22Rv1 (cell line): Measurements from ENCODE around the gene AXIN1.

Source experiments
- ZFX ChIP-seq: fragments of 450-650 bp; IDR thresholded peaks from 2 replicates; pipeline ENCODE4 v1.6.1; 2017; ENCODE audit warnings: antibody characterized with exemption, borderline replicate concordance
- TF ChIP-seq, protein P1 (sequence below): fragments of 450-650 bp; IDR thresholded peaks from 2 replicates; pipeline ENCODE4 v1.5.1; 2017; ENCODE audit warnings: mild to moderate bottlenecking

GRCh38 chr16:325375-326145 is 27.0 kb downstream of the AXIN1 start:
- TF ChIP-seq, protein P1, sequence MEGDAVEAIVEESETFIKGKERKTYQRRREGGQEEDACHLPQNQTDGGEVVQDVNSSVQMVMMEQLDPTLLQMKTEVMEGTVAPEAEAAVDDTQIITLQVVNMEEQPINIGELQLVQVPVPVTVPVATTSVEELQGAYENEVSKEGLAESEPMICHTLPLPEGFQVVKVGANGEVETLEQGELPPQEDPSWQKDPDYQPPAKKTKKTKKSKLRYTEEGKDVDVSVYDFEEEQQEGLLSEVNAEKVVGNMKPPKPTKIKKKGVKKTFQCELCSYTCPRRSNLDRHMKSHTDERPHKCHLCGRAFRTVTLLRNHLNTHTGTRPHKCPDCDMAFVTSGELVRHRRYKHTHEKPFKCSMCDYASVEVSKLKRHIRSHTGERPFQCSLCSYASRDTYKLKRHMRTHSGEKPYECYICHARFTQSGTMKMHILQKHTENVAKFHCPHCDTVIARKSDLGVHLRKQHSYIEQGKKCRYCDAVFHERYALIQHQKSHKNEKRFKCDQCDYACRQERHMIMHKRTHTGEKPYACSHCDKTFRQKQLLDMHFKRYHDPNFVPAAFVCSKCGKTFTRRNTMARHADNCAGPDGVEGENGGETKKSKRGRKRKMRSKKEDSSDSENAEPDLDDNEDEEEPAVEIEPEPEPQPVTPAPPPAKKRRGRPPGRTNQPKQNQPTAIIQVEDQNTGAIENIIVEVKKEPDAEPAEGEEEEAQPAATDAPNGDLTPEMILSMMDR: no peak
- TF ChIP-seq ZFX: no peak
